OCI-LY3 (cell line): ENCODE results near the gene PAMR1.

ENCODE experiments used
- H2AFZ ChIP-seq: fragments of 200-600, 300-600 bp; shearing (Covaris generic); 2 replicates; pipeline ENCODE4 v1.6.0; 2014; ENCODE audit warnings: antibody characterized with exemption, low read depth, low read length
- H3K27ac ChIP-seq: fragments of 200-600, 300-600 bp; sonication (generic); 2 replicates; pipeline ENCODE4 v1.5.1; 2014; ENCODE audit warnings: mild to moderate bottlenecking, low read length, moderate library complexity, mixed read lengths
- H3K27me3 ChIP-seq: fragments of 200-600, 300-600 bp; sonication (generic); 2 replicates; pipeline ENCODE4 v1.6.1; 2014; ENCODE audit warnings: low read depth, low read length, mixed read lengths
- H3K36me3 ChIP-seq: fragments of 200-600, 300-600 bp; sonication (generic); replicated peaks from 2 replicates; pipeline ENCODE3; 2014; ENCODE audit warnings: low read depth, low read length, mixed read lengths
- H3K4me1 ChIP-seq: fragments of 300-600, 200-600 bp; sonication (generic); 2 replicates; pipeline ENCODE4 v1.6.1; 2014; ENCODE audit warnings: low read length, mixed read lengths
- H3K4me2 ChIP-seq: fragments of 200-600, 300-600 bp; sonication (generic); 2 replicates; pipeline ENCODE4 v1.6.1; 2014; ENCODE audit warnings: low read length, mixed read lengths
- H3K4me3 ChIP-seq: fragments of 300-600, 200-600 bp; sonication (generic); 2 replicates; pipeline ENCODE4 v1.5.1; 2014; ENCODE audit warnings: antibody characterized with exemption, mild to moderate bottlenecking, low read length, moderate library complexity
- H3K79me2 ChIP-seq: fragments of 300-600, 200-600 bp; shearing (Covaris generic); 2 replicates; pipeline ENCODE4 v1.6.1; 2014; ENCODE audit warnings: mild to moderate bottlenecking, low read length, mixed read lengths
- H3K9ac ChIP-seq: fragments of 300-600, 200-600 bp; shearing (Covaris generic); 2 replicates; pipeline ENCODE4 v1.6.0; 2014; ENCODE audit warnings: mild to moderate bottlenecking, low read length, moderate library complexity
- H3K9me3 ChIP-seq: fragments of 200-600, 300-600 bp; shearing (Covaris generic); 2 replicates; pipeline ENCODE4 v1.6.1; 2014; ENCODE audit warnings: low read length, mixed read lengths; ENCODE audit not compliant: insufficient read depth
- H4K20me1 ChIP-seq: fragments of 200-600, 300-600 bp; sonication (generic); 2 replicates; pipeline ENCODE4 v1.6.1; 2016; ENCODE audit warnings: low read length, mixed read lengths; ENCODE audit not compliant: insufficient read depth
- EZH2phosphoT487 ChIP-seq: fragments of 200-600 bp; shearing (Covaris generic); IDR thresholded peaks from 2 replicates; pipeline ENCODE4 v1.6.1; 2018; ENCODE audit warnings: antibody characterized with exemption, mixed run types, low read depth
- TF ChIP-seq, protein P1 (sequence below): fragments of 200-600, 300-600 bp; sonication (generic); IDR thresholded peaks from 2 replicates; pipeline ENCODE4 v1.5.1; 2014; ENCODE audit warnings: antibody characterized with exemption, low read length, low read depth

Gene PAMR1

DNA sequence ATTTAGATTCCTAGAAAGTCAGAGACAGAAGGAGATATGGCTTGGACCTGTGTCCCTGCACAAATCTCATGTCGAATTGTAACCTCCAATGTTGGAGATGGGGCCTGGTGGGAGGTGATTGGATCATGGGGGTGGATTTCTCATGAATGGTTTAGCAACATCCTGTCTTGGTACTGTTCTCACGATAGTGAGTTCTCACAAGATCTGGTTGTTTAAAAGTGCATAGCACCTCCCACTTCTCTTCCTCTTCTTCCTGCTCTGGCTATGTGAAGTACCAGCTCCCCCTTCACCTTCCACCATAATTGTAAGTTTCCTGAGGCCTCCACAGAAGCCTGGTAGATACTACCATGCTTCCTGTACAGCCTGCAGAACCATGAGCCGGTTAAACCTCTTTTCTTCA, 27.6 kb upstream of the PAMR1 start:
- Histone ChIP-seq H3K27me3 (peaks cover 66% of the 10 kb centered on the region), H3K9me3 (no peaks in the 10 kb centered on the region), H3K27ac (no peak overlapping the region), H3K79me2 (no peaks in the 10 kb centered on the region), H4K20me1 (no peaks in the 10 kb centered on the region), H3K4me2 (no peak overlapping the region), H2AFZ (no peak overlapping the region), H3K4me3 (no peak overlapping the region), H3K36me3 (no peaks in the 10 kb centered on the region), H3K4me1 (no peaks in the 10 kb centered on the region), H3K9ac (no peak overlapping the region)
- TF ChIP-seq, protein P1, sequence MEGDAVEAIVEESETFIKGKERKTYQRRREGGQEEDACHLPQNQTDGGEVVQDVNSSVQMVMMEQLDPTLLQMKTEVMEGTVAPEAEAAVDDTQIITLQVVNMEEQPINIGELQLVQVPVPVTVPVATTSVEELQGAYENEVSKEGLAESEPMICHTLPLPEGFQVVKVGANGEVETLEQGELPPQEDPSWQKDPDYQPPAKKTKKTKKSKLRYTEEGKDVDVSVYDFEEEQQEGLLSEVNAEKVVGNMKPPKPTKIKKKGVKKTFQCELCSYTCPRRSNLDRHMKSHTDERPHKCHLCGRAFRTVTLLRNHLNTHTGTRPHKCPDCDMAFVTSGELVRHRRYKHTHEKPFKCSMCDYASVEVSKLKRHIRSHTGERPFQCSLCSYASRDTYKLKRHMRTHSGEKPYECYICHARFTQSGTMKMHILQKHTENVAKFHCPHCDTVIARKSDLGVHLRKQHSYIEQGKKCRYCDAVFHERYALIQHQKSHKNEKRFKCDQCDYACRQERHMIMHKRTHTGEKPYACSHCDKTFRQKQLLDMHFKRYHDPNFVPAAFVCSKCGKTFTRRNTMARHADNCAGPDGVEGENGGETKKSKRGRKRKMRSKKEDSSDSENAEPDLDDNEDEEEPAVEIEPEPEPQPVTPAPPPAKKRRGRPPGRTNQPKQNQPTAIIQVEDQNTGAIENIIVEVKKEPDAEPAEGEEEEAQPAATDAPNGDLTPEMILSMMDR: no peak
- TF ChIP-seq EZH2phosphoT487: no peak

DNA sequence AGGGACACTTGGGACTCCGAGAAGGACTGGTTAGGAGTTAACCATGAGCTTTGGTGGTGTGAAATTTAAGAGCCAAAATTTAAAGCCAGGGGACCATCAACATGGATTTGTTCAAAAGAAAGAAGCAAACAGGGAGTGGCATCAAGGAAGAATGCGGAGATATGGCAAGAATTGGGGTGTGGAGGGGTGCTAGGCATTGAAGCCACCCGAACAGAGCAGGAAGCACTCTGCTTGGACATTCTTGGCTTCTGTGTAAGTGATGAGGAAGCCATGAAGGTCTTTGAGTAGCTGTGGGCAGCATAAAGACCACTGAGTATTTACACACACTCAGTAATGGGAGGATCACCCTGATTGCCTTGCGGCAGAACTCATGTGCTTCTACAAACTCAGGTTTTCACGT, 27.2 kb upstream of the PAMR1 start:
- Histone ChIP-seq H3K79me2 (no peaks in the 10 kb centered on the region), H3K27ac (no peak overlapping the region), H3K9me3 (no peaks in the 10 kb centered on the region), H3K27me3 (peaks cover 63% of the 10 kb centered on the region), H2AFZ (no peak overlapping the region), H3K36me3 (no peaks in the 10 kb centered on the region), H4K20me1 (no peaks in the 10 kb centered on the region), H3K4me1 (no peaks in the 10 kb centered on the region), H3K4me2 (no peak overlapping the region), H3K4me3 (no peak overlapping the region), H3K9ac (no peak overlapping the region)
- no peak for TF ChIP-seq EZH2phosphoT487
- TF ChIP-seq, protein P1: no peak

DNA sequence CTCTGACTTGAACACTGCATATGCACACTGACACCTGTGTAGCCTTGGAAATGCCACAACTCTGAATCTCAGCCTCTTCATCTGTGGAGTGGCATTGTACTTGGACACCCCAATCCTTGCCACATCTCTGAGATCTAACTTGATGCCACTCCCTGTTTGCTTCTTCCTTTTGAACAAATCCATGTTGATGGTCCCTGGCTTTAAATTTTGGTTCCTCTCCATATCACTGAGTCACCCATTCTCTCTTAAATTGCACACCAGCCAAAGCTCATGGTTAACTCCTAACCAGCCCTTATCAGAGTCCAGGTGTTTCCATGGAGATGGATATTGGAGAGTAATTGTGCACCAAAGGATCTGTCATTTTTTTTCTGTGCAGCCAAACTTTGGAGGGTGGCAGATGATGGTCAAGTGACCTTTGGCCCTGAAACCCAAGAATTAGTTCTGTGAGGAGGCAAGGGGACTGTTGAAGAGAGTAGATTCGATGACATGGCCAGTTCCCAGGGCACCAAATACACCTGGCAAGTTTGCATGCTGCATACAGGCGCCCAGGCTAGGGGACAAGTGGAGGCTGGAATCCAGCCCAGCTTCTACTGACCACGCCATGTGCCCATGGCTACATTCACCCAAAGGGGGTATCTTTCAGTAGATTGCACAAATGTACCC, 25.1 kb upstream of the PAMR1 start:
- Histone ChIP-seq H3K79me2 (no peaks in the 10 kb centered on the region), H4K20me1 (no peaks in the 10 kb centered on the region), H3K4me3 (no peak overlapping the region), H3K9ac (no peak overlapping the region), H3K9me3 (no peaks in the 10 kb centered on the region), H3K36me3 (no peaks in the 10 kb centered on the region), H3K27me3 (peaks cover 58% of the 10 kb centered on the region), H3K4me1 (no peaks in the 10 kb centered on the region), H3K27ac (no peak overlapping the region), H2AFZ (no peak overlapping the region), H3K4me2 (no peak overlapping the region)
- no peak for TF ChIP-seq EZH2phosphoT487
- TF ChIP-seq, protein P1: no peak

DNA sequence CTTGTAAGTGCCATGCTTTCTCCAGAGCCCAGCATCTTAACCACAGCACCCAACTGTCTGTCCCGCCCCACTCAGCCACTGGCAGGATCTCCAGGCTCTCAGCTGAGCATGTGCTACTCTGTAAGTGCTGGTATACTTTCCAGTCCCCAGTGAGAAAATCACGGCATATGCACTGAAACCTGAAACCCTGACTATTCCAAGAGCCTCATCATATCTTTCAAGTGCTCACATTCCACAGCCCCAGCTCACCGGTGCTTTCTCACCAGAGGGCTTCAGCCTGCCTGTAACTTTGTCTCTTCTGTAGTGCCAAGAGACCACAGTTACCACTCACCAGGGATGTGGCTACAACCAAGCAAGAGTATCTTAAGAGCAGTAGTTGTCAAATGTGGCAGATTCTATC, 24.4 kb upstream of the PAMR1 start:
- TF ChIP-seq, protein P1: no peak
- no peak for TF ChIP-seq EZH2phosphoT487
- H3K27ac ChIP-seq: no peak overlapping the region

More for the DNA sequence above, 24.4 kb upstream of the PAMR1 start:
- H3K79me2 ChIP-seq: no peaks in the 10 kb centered on the region
- no peaks in the 10 kb centered on the region for H4K20me1 ChIP-seq
- no peak overlapping the region for H3K9ac ChIP-seq
- no peak overlapping the region for H3K4me2 ChIP-seq
- H3K27me3 ChIP-seq: peaks cover 56% of the 10 kb centered on the region
- H3K4me3 ChIP-seq: no peak overlapping the region
- H3K36me3 ChIP-seq: no peaks in the 10 kb centered on the region
- H3K4me1 ChIP-seq: no peaks in the 10 kb centered on the region
- H2AFZ ChIP-seq: no peak overlapping the region
- H3K9me3 ChIP-seq: no peaks in the 10 kb centered on the region
